ENCODE measurements around the gene WDSUB1.

The WDSUB1 gene

GRCh38 chr2:159187106-159187505, 99.4 kb downstream of the WDSUB1 start:
- TF ChIP-seq FOXP2 (optimal IDR thresholded peaks at IDR 0.05; ENCODE audit: borderline replicate concordance, extremely low read depth, extremely low read length, insufficient read depth) (no peak), TAF1 (IDR thresholded peaks at IDR 0.05; ENCODE audit: borderline replicate concordance, insufficient read depth, low read length) (no peak), REST (IDR thresholded peaks at IDR 0.05; ENCODE audit: insufficient read depth in 1 of 2, low read depth in 2 of 2, low read length in 2 of 2) (no peak)

- TF ChIP-seq REST (IDR thresholded peaks at IDR 0.05; ENCODE audit: insufficient read depth in 1 of 2, low read depth in 2 of 2, low read length in 2 of 2) = no peak
- TF ChIP-seq TAF1 (IDR thresholded peaks at IDR 0.05; ENCODE audit: borderline replicate concordance, insufficient read depth, low read length) = no peak
- no peak for TF ChIP-seq SIN3A (IDR thresholded peaks at IDR 0.05; ENCODE audit: borderline replicate concordance, insufficient read depth, low read length)
Measured at GRCh38 chr2:159186462-159186861, 100.0 kb downstream of the WDSUB1 start.
